ENCODE results near the gene PLAC9.

DNA sequence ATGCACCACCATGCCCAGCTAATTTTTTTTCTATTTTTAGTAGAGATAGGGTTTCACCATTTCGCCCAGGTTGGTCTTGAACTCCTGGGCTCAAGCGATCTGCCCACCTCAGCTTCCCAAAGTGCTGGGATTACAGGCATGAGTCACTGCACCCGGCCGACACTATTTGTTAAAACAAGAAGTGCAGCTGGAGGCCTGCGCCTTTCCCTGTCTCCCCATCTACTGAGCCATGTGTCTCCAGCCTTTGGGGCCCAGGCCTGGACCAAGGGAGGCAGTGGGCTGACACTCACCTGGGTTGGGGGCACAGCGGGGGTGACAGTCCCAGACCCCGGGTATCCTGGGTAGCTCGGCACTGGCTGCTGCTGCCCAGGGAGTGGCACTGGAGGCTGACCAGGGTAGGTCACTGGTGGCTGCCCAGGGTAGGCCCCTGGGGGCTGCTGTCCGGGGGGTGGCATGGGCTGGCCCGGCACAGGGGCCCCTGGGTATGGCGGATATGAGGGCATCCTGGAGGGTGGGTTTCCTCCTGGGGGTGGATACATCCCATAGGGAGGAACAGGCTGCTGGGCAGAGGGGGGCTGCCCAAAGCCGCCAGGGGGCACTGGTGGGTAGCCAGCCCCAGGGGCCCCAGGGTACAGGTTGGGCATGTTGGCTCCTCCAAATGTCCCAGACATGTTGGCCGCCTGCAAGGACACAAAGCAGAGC, 36.3 kb downstream of the PLAC9 start:
- no peak for TF ChIP-seq POLR2A (IDR thresholded peaks at IDR 0.05)
- TF ChIP-seq, protein P1, sequence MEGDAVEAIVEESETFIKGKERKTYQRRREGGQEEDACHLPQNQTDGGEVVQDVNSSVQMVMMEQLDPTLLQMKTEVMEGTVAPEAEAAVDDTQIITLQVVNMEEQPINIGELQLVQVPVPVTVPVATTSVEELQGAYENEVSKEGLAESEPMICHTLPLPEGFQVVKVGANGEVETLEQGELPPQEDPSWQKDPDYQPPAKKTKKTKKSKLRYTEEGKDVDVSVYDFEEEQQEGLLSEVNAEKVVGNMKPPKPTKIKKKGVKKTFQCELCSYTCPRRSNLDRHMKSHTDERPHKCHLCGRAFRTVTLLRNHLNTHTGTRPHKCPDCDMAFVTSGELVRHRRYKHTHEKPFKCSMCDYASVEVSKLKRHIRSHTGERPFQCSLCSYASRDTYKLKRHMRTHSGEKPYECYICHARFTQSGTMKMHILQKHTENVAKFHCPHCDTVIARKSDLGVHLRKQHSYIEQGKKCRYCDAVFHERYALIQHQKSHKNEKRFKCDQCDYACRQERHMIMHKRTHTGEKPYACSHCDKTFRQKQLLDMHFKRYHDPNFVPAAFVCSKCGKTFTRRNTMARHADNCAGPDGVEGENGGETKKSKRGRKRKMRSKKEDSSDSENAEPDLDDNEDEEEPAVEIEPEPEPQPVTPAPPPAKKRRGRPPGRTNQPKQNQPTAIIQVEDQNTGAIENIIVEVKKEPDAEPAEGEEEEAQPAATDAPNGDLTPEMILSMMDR (IDR thresholded peaks at IDR 0.05) = no peak

Measured in lower leg skin (tissue), 3 donors.